Keratinocyte (primary cell): ENCODE data around the gene ADAMTS6.

ENCODE experiments used
- EZH2 ChIP-seq: IDR thresholded peaks from one replicate; pipeline ENCODE4 v1.6.1; 2012; ENCODE audit warnings: inconsistent platforms, mild to moderate bottlenecking, low read length, moderate library complexity
- TF ChIP-seq, protein P1 (sequence below), 3 experiments: IDR thresholded peaks in 1 of 3; conservative IDR thresholded peaks in 1 of 3; optimal IDR thresholded peaks in 1 of 3; 2 replicates in 2 of 3; 3 replicates in 1 of 3; pipeline versions ENCODE3 to v1.5.1; 2011; ENCODE audit warnings: low read length in 3 of 3, mild to moderate bottlenecking in 3 of 3, moderate library complexity in 2 of 3, control low read depth in 1 of 3, inconsistent platforms in 1 of 3; ENCODE audit not compliant: insufficient read depth in 2 of 3; ENCODE audit errors: extremely low read depth in 1 of 3

DNA sequence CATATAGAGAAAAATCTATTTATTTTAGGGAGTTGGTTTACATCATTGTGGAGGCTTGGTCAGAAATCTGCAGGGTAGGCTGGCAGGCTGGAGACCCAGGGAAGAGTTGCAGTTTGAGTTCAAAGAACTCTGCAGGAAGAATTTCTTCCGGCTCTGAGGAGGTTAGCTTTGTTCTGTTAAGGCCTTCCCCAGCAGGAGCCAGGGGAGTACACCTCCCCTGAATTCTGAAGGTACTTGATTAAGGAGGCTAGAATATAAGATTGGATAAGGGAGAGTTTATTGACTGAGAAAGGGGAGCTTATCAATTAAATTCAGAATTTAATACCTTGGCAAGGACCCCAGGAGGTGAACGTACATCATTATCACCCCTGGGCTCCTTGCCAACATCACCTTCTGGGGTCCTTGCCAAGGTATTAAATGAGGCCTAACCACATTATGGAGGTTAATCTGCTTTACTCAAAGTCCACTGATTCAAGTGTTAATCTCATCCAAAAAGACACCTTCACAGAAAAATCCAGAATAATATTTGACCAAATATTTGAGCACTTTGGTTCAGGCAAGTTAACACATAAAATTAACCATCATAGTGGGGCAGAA is 361.3 kb downstream of the ADAMTS6 start:
- TF ChIP-seq, protein P1, sequence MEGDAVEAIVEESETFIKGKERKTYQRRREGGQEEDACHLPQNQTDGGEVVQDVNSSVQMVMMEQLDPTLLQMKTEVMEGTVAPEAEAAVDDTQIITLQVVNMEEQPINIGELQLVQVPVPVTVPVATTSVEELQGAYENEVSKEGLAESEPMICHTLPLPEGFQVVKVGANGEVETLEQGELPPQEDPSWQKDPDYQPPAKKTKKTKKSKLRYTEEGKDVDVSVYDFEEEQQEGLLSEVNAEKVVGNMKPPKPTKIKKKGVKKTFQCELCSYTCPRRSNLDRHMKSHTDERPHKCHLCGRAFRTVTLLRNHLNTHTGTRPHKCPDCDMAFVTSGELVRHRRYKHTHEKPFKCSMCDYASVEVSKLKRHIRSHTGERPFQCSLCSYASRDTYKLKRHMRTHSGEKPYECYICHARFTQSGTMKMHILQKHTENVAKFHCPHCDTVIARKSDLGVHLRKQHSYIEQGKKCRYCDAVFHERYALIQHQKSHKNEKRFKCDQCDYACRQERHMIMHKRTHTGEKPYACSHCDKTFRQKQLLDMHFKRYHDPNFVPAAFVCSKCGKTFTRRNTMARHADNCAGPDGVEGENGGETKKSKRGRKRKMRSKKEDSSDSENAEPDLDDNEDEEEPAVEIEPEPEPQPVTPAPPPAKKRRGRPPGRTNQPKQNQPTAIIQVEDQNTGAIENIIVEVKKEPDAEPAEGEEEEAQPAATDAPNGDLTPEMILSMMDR (optimal IDR thresholded peaks at IDR 0.05 in 1 of 3, IDR thresholded peaks at IDR 0.05 in 1 of 3, conservative IDR thresholded peaks at IDR 0.05 in 1 of 3; ENCODE audit: extremely low read depth in 1 of 3, insufficient read depth in 2 of 3, low read length in 3 of 3): no peak
- no peak for TF ChIP-seq EZH2
